Nephron (organoid): ENCODE measurements around the gene COA8.
A peak's percentile ranks its signal among the peaks of the same experiment; 100 is the strongest.

Experiments
- H3K27ac Mint-ChIP-seq, 3 experiments: 2 replicates each; pipeline ENCODE4 v1.8.0; 2020; ENCODE audit warnings: mixed read lengths in 3 of 3, mild to moderate bottlenecking in 2 of 3, moderate library complexity in 1 of 3
- H3K27me3 Mint-ChIP-seq: 2 replicates; pipeline ENCODE4 v1.8.0; 2021; ENCODE audit warnings: low read depth, mild to moderate bottlenecking, moderate library complexity, mixed read lengths
- H3K36me3 Mint-ChIP-seq: 2 replicates; pipeline ENCODE4 v1.8.0; 2020; ENCODE audit warnings: low read depth, mixed read lengths
- H3K4me1 Mint-ChIP-seq: 2 replicates; pipeline ENCODE4 v1.8.0; 2020; ENCODE audit warnings: mixed read lengths
- H3K4me3 Mint-ChIP-seq, 3 experiments: 2 replicates each; pipeline ENCODE4 v1.8.0; 2020; ENCODE audit warnings: mild to moderate bottlenecking in 3 of 3, mixed read lengths in 3 of 3, moderate library complexity in 2 of 3
- H3K9me3 Mint-ChIP-seq: 2 replicates; pipeline ENCODE4 v1.8.0; 2020; ENCODE audit warnings: mixed read lengths
- CTCF ChIP-seq, 3 experiments: fragments of 200-600 bp; sonication (generic); IDR thresholded peaks; one replicate each; pipeline ENCODE4 v1.5.0; 2021; ENCODE audit warnings: antibody characterized with exemption in 3 of 3; ENCODE audit not compliant: unreplicated experiment in 3 of 3

The COA8 gene

GRCh38 chr14:103593577-103593976, 30.8 kb downstream of the COA8 start:
- H3K4me3 Mint-ChIP-seq = no peak overlapping the region
- H3K27me3 Mint-ChIP-seq = no peaks in the 10 kb centered on the region
- TF ChIP-seq CTCF (IDR thresholded peaks at IDR 0.05; ENCODE audit: unreplicated experiment in 3 of 3) = no peak

DNA sequence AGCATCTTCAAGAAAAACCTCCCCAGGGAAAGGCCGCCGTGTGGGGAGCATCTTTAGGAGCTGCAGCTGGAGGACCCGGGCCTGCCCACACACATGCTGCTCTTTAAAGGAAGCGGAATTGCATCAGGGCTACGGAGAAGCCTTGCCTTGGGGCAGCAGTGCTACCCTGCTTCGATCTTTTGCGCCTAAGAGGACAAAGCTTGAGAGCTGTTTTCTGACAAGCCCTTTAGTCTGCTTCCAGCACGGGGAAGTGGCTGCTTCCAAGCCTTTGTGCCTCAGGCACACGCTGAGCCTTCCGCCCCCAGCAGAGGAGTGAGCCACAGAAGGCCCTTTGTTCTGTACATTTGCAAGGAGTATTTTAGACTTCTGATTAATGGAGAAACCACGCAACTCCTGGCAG, 31.5 kb downstream of the COA8 start:
- Mint-ChIP-seq H3K27me3 (no peaks in the 10 kb centered on the region), H3K9me3 (no peaks in the 10 kb centered on the region), H3K4me3 (peak overlapping the region in 2 of 3 experiments; percentile 16 to 28), H3K27ac (peak overlapping the region; percentile 83 to 96 (median 93)), H3K36me3 (peaks cover 16% of the 10 kb centered on the region), H3K4me1 (peaks cover 22% of the 10 kb centered on the region)
- no peak for TF ChIP-seq CTCF (IDR thresholded peaks at IDR 0.05; ENCODE audit: unreplicated experiment in 3 of 3)

More at GRCh38 chr14:103593577-103593976, 30.8 kb downstream of the COA8 start:
- no peaks in the 10 kb centered on the region for H3K9me3 Mint-ChIP-seq
- H3K27ac Mint-ChIP-seq = peak overlapping the region in 1 of 3 experiments; percentile 65
- peaks cover 23% of the 10 kb centered on the region for H3K36me3 Mint-ChIP-seq
- peaks cover 22% of the 10 kb centered on the region for H3K4me1 Mint-ChIP-seq

DNA sequence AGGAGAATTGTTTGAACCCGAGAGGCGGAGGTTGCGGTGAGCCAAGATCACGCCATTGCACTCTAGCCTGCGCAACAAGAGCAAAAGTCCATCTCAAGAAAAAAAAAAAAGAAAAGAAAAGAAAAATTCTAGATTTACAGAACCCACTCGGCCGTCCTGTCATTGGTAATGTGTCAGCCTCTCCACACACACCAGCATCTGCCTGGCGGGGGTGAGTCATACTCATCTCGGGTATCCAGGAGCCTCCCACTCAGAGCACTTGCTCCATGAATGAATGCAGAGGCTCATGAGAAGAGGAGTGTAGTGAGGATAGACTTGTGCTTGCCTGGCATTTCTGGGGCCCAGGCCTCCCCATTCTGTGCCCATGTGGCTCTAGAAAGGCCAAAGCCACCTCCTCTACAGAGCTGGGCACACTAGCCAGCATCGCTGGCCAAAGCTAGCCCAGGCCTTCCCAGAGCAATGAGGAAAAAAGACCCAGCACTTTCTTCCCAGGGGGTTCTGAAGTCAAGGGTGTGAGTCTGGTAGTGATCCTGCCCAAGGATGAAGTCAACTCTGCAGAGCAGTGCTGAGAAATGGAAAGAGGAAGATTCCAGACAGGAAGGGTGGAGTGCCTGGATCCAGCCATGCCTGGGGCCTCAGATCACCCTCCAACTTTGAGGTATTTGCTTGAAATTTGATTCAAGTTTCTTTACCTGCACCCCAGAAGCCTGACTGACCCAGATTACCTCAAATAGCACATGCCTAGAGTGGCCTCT, 35.0 kb downstream of the COA8 start:
- H3K27me3 Mint-ChIP-seq = no peaks in the 10 kb centered on the region
- peaks cover 7% of the 10 kb centered on the region for H3K36me3 Mint-ChIP-seq
- no peak overlapping the region for H3K27ac Mint-ChIP-seq
- TF ChIP-seq CTCF (IDR thresholded peaks at IDR 0.05; ENCODE audit: unreplicated experiment in 3 of 3) = no peak
- H3K9me3 Mint-ChIP-seq = no peaks in the 10 kb centered on the region
- H3K4me3 Mint-ChIP-seq = no peak overlapping the region
- H3K4me1 Mint-ChIP-seq = peaks cover 22% of the 10 kb centered on the region

DNA sequence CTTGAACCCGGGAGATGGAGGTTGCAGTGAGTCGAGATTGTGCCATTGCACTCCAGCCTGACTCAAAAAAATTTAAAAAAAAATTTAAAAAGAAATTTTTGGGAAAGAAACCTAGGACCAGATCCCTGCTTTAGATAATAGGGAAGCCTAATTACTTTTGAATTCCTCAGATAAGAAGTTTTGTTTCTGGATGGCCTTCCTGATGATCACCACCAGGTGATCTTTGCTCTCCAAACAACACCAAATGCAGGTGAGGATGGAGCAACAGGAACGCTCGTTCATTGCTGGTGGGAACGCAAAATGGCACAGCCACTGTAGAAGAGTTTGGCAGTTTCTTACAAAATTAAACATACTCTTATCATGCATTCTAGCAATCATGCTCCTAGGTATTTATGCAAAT, 37.7 kb downstream of the COA8 start:
- no peak overlapping the region for H3K27ac Mint-ChIP-seq
- no peaks in the 10 kb centered on the region for H3K27me3 Mint-ChIP-seq
- H3K4me1 Mint-ChIP-seq = peaks cover 7% of the 10 kb centered on the region
- no peak overlapping the region for H3K4me3 Mint-ChIP-seq
- H3K36me3 Mint-ChIP-seq = peaks cover 3% of the 10 kb centered on the region
- H3K9me3 Mint-ChIP-seq = no peaks in the 10 kb centered on the region
- no peak for TF ChIP-seq CTCF (IDR thresholded peaks at IDR 0.05; ENCODE audit: unreplicated experiment in 3 of 3)

- no peak for TF ChIP-seq CTCF (IDR thresholded peaks at IDR 0.05; ENCODE audit: unreplicated experiment in 3 of 3)
Measured at GRCh38 chr14:103604620-103605019, 41.9 kb downstream of the COA8 start.

More at GRCh38 chr14:103604620-103605019, 41.9 kb downstream of the COA8 start:
- peaks cover 21% of the 10 kb centered on the region for H3K4me1 Mint-ChIP-seq
- H3K4me3 Mint-ChIP-seq = no peak overlapping the region
- H3K27me3 Mint-ChIP-seq = peaks cover 22% of the 10 kb centered on the region
- H3K9me3 Mint-ChIP-seq = peaks cover 5% of the 10 kb centered on the region
- no peak overlapping the region for H3K27ac Mint-ChIP-seq
- peaks cover 4% of the 10 kb centered on the region for H3K36me3 Mint-ChIP-seq
